22Rv1 (cell line): ENCODE data around the gene TENM4.

Source experiments
- H3K27ac ChIP-seq: fragments of 450-650 bp; 2 replicates; pipeline ENCODE4 v1.5.1; 2017
- CTCF ChIP-seq: fragments of 450-650 bp; IDR thresholded peaks from 2 replicates; pipeline ENCODE4 v1.5.1; 2017; ENCODE audit warnings: mild to moderate bottlenecking
- ZFX ChIP-seq: fragments of 450-650 bp; IDR thresholded peaks from 2 replicates; pipeline ENCODE4 v1.6.1; 2017; ENCODE audit warnings: antibody characterized with exemption, borderline replicate concordance

Gene TENM4

GRCh38 chr11:78855116-78855515 lies 585.7 kb downstream of the TENM4 start:
- no peak overlapping the region for H3K27ac ChIP-seq
- TF ChIP-seq CTCF, result no peak
- TF ChIP-seq ZFX, result no peak

- H3K27ac ChIP-seq, result no peak overlapping the region
- TF ChIP-seq ZFX (no peak), CTCF (no peak)
Measured at GRCh38 chr11:78853521-78853920, 587.3 kb downstream of the TENM4 start.

- H3K27ac ChIP-seq, result no peak overlapping the region
- TF ChIP-seq CTCF (no peak), ZFX (no peak)
Measured at GRCh38 chr11:78851878-78852586, 588.8 kb downstream of the TENM4 start.

GRCh38 chr11:78850078-78850477 lies 590.8 kb downstream of the TENM4 start:
- no peak for TF ChIP-seq ZFX
- no peak for TF ChIP-seq CTCF
- H3K27ac ChIP-seq, result no peak overlapping the region

- TF ChIP-seq CTCF (no peak), ZFX (no peak)
- no peak overlapping the region for H3K27ac ChIP-seq
Measured at GRCh38 chr11:78846269-78846668, 594.6 kb downstream of the TENM4 start.

GRCh38 chr11:78845496-78845895 lies 595.3 kb downstream of the TENM4 start:
- no peak overlapping the region for H3K27ac ChIP-seq
- TF ChIP-seq CTCF (no peak), ZFX (no peak)

GRCh38 chr11:78841456-78842060 lies 599.3 kb downstream of the TENM4 start:
- no peak overlapping the region for H3K27ac ChIP-seq
- no peak for TF ChIP-seq ZFX
